Mesothelial cell of epicardium (in vitro differentiated cells): ENCODE results near the gene SPPL2C. TPM values are rescaled to one million over a fixed set of nuclear protein-coding genes. Genes with fewer than 3 reads are reported as not detected.

Source experiments
- DNase-seq, 2 experiments: peaks; one replicate each; pipeline ENCODE4 v3.0.0; 2021; ENCODE audit warnings: low spot score in 2 of 2; ENCODE audit not compliant: unreplicated experiment in 2 of 2
- H3K27ac Mint-ChIP-seq: 2 replicates; pipeline ENCODE4 v1.8.0; 2021; ENCODE audit warnings: mixed read lengths
- H3K27me3 Mint-ChIP-seq: 2 replicates; pipeline ENCODE4 v1.8.0; 2021; ENCODE audit warnings: low read depth, mixed read lengths
- H3K36me3 Mint-ChIP-seq: 2 replicates; pipeline ENCODE4 v1.8.0; 2021; ENCODE audit warnings: mixed read lengths
- H3K4me1 Mint-ChIP-seq: 2 replicates; pipeline ENCODE4 v1.8.0; 2021; ENCODE audit warnings: mixed read lengths
- H3K4me3 Mint-ChIP-seq: 2 replicates; pipeline ENCODE4 v1.8.0; 2021; ENCODE audit warnings: mild to moderate bottlenecking, moderate library complexity, mixed read lengths
- H3K9me3 Mint-ChIP-seq: 2 replicates; pipeline ENCODE4 v1.8.0; 2021; ENCODE audit warnings: mixed read lengths
- CTCF ChIP-seq: fragments of 200-600 bp; sonication (generic); IDR thresholded peaks from one replicate; pipeline ENCODE4 v1.5.0; 2021; ENCODE audit warnings: antibody characterized with exemption; ENCODE audit not compliant: unreplicated experiment
- total RNA-seq: library from RNA; stranded (reverse); gene quantifications from 3 replicates; pipeline ENCODE4 v1.2.1, GENCODE V29; 2021

SPPL2C gene
- total RNA-seq, 1 donor from 2014 or later: not detected

GRCh38 chr17:45883063-45883462 lies 38.4 kb downstream of the SPPL2C start:
- Mint-ChIP-seq H3K9me3 (no peaks in the 10 kb centered on the region), H3K27me3 (peaks cover 55% of the 10 kb centered on the region), H3K36me3 (no peaks in the 10 kb centered on the region), H3K4me1 (no peaks in the 10 kb centered on the region), H3K27ac (no peak overlapping the region), H3K4me3 (no peak overlapping the region)
- no peak for DNase-seq
- TF ChIP-seq CTCF: no peak

GRCh38 chr17:45886852-45887251 lies 42.2 kb downstream of the SPPL2C start:
- Mint-ChIP-seq H3K27me3 (peaks cover 68% of the 10 kb centered on the region), H3K4me1 (no peaks in the 10 kb centered on the region), H3K27ac (no peak overlapping the region), H3K36me3 (no peaks in the 10 kb centered on the region), H3K9me3 (no peaks in the 10 kb centered on the region), H3K4me3 (no peak overlapping the region)
- no peak for DNase-seq
- no peak for TF ChIP-seq CTCF

- no peak for TF ChIP-seq CTCF
- Mint-ChIP-seq H3K9me3 (no peaks in the 10 kb centered on the region), H3K4me1 (no peaks in the 10 kb centered on the region), H3K27me3 (peaks cover 62% of the 10 kb centered on the region), H3K4me3 (no peak overlapping the region), H3K36me3 (no peaks in the 10 kb centered on the region), H3K27ac (no peak overlapping the region)
- no peak for DNase-seq
Observed at GRCh38 chr17:45888392-45888791, 43.7 kb downstream of the SPPL2C start.

GRCh38 chr17:45889579-45889978 lies 44.9 kb downstream of the SPPL2C start:
- H3K4me1 Mint-ChIP-seq: peaks cover 3% of the 10 kb centered on the region

GRCh38 chr17:45893725-45894021 lies 49.0 kb downstream of the SPPL2C start:
- no peak for DNase-seq
- H3K4me3 Mint-ChIP-seq: peak overlapping the region; percentile 69
- no peaks in the 10 kb centered on the region for H3K36me3 Mint-ChIP-seq
- H3K4me1 Mint-ChIP-seq: peaks cover 13% of the 10 kb centered on the region
- peak overlapping the region; percentile 79 for H3K27ac Mint-ChIP-seq
- TF ChIP-seq CTCF: no peak
- peaks cover 72% of the 10 kb centered on the region for H3K27me3 Mint-ChIP-seq
- H3K9me3 Mint-ChIP-seq: no peaks in the 10 kb centered on the region

More at GRCh38 chr17:45889579-45889978, 44.9 kb downstream of the SPPL2C start:
- Mint-ChIP-seq H3K27ac (no peak overlapping the region), H3K27me3 (peaks cover 56% of the 10 kb centered on the region), H3K4me3 (no peak overlapping the region), H3K9me3 (no peaks in the 10 kb centered on the region), H3K36me3 (no peaks in the 10 kb centered on the region)
- TF ChIP-seq CTCF: no peak
- no peak for DNase-seq

GRCh38 chr17:45894022-45894784 lies 49.5 kb downstream of the SPPL2C start, which contains the start of gene MAPT:
Gene MAPT (plus strand): TSS chr17:45894554. CDS start chr17:45962338, 67,784 bp downstream.
- H3K9me3 Mint-ChIP-seq: no peaks in the 10 kb centered on the region
- peak; percentile 84 for TF ChIP-seq CTCF
- DNase-seq: peak; percentile 88 to 97
- no peaks in the 10 kb centered on the region for H3K36me3 Mint-ChIP-seq
- peak within 1 kb of the TSS; percentile 79 for H3K27ac Mint-ChIP-seq
- peaks cover 72% of the 10 kb centered on the region for H3K27me3 Mint-ChIP-seq
- H3K4me3 Mint-ChIP-seq: peak within 1 kb of the TSS; percentile 72
- peaks cover 13% of the 10 kb centered on the region for H3K4me1 Mint-ChIP-seq
